NCI-H526 (cell line): ENCODE measurements around the gene SLC12A4.
A peak's percentile ranks its signal among the peaks of the same experiment; 100 is the strongest.
"Not testable (repeated sequence)": the region's sequence is repeated elsewhere in the genome, so short reads cannot be mapped to it uniquely, and the experiment has no call there.

ENCODE experiments used
- DNase-seq, 2 experiments: peaks; one replicate each; lab custom pipeline; 2025; lab: John Stamatoyannopoulos, UW

Gene SLC12A4

GRCh38 chr16:67926181-67926750 is 42.2 kb downstream of the SLC12A4 start:
- DNase-seq, result peak; percentile 83 to 85

- no peak for DNase-seq
These were observed 44.1 kb downstream of the SLC12A4 start for GRCh38 chr16:67924140-67924906.

GRCh38 chr16:67923414-67924116 is 44.9 kb downstream of the SLC12A4 start:
- no peak for DNase-seq

- DNase-seq, result no peak
These were observed 45.7 kb downstream of the SLC12A4 start for GRCh38 chr16:67922740-67923139.

GRCh38 chr16:67922221-67922620 is 46.2 kb downstream of the SLC12A4 start:
- no peak for DNase-seq

GRCh38 chr16:67919622-67920221 is 48.7 kb downstream of the SLC12A4 start:
- DNase-seq, result no peak

GRCh38 chr16:67917852-67918236 is 50.6 kb downstream of the SLC12A4 start:
- DNase-seq, result no peak

GRCh38 chr16:67917140-67917851 is 51.1 kb downstream of the SLC12A4 start:
- no peak for DNase-seq

- no peak for DNase-seq
These were observed 52.4 kb downstream of the SLC12A4 start for GRCh38 chr16:67915831-67916723.

- not testable (repeated sequence) for DNase-seq
These were observed 53.0 kb downstream of the SLC12A4 start for GRCh38 chr16:67915496-67915769.

- DNase-seq, result no peak
These were observed 53.5 kb downstream of the SLC12A4 start for GRCh38 chr16:67914758-67915495.

GRCh38 chr16:67910158-67910557 is 58.3 kb downstream of the SLC12A4 start:
- DNase-seq, result no peak

GRCh38 chr16:67909056-67909742 is 59.2 kb downstream of the SLC12A4 start:
- no peak for DNase-seq

- DNase-seq, result no peak
These were observed 60.8 kb downstream of the SLC12A4 start for GRCh38 chr16:67907397-67908180.

- DNase-seq, result no peak
These were observed 65.6 kb downstream of the SLC12A4 start for GRCh38 chr16:67902831-67903230.

GRCh38 chr16:67901734-67902133 is 66.7 kb downstream of the SLC12A4 start:
- no peak for DNase-seq

GRCh38 chr16:67897231-67897630 is 71.2 kb downstream of the SLC12A4 start:
- DNase-seq, result no peak

GRCh38 chr16:67893743-67894399 is 74.6 kb downstream of the SLC12A4 start:
- DNase-seq, result no peak
